Hematopoietic multipotent progenitor cell treated with erythropoietin and hydrocortisone succinate and interleukin-3 and kit ligand, for 4 days (in vitro differentiated cells): Measurements from ENCODE around the gene CUBN.

Source experiments
- DNase-seq: peaks from one replicate; pipeline ENCODE4 v3.0.0-alpha.2; 2015

CUBN gene

DNA sequence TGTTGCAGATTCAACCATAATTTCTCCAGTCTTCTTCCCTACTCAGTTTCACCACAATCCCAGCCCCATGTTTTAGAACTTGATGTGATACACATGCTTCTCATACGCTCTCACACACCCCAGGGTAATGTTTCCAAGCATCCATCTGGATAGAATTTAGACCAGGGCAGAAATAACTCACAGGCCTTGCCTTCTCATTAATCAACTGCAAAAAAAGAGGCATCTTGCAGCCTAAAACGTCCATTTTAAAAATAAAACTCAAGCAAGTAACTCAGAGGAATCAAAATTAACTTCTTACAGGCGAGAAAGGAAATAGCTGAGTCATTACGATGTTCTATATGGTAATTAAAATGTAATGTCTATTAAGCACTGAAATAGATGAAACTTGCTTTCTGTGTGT is 185.2 kb downstream of the CUBN start:
- DNase-seq: no peak

DNA sequence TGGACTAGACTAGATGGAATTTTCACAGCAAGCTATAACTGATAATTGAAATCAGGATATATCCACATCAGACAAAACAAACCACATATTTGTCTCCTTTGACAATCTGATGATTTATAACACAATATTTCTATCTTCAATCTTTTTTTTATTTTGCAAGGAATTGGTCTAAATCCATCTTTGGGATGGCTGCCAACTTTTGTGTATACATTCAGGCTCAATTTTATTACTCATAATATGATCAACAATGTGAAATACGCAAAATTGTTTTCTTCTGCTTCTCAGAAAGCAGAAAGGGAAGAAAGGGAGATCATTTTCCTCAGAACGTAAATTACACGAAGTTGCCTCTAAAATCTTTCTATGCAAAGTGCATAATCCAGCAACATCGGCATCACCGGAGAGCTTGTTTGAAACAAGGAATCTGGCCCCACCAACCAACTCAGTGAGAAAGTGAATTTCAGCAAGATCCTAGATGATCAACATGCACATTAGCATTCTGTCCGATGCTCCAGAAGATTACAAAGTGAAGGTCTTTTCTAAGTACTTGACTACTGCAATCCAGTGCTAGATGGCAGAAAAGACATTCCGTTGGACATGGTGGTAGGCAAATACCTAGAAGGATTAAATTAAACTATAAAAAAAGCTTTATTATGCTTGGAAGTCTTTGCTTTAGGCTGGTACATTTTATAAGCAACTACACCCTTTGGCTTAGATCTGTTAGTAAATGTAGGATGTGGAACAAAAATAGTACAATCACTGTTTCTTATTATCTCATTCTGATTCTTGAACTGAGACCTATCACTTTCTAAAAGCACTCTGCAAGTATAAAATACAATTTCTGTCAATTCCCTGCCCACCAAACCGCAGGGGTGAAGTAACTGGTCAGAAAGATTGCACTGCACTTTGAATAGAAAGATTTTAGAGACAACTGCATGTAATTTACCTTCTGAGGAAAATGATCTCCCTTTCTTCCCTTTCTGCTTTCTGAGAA is 186.0 kb downstream of the CUBN start:
- no peak for DNase-seq

DNA sequence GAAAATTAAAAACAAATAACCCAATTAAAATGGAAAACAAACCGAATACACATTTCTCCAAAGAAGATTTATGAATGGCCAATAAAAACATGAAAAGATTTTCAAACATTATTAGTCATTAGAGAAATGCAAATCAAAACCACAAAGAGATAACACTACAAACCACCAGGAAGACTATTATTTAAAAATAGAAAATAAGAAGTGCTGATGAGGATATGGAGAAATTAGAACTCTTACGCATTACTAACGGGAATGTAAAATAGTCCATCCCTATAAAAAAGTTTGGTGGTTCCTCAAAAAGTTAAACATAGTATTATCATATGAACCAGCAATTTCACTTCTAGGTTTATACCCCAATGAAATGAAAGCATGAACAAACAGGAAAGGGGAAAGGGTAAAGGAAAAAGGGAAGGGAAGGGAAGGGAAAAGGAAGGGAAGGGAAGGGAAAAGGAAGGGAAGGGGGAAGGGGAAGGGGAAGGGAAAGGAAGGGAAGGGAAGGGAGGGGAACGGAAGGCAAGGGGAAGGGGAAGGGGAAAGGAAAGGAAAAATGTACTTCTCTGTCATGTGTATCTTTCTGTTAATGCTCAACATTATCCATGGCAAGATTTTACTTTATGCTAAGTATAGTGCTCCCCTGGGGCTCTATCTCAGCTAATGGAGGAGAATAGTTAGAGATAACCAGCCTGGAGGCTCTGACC is 187.1 kb downstream of the CUBN start:
- no peak for DNase-seq

DNA sequence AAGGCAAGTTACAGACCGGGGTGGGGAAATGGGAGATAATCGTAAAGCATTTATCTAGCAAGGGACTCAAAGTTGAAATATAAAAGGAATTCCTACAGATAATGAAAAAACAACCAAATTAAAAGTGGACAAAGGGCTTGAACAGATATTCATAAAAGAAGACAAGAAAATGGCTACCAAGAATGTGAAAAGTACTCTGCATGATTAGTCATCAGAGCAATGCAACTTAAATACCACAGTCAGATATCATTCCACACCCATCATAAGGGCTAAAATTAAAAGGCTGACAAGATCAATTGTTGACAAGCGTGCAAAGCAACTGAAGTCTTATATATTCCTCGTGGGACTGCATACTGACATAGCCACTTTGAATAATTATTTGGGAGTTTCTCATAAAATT is 187.7 kb downstream of the CUBN start:
- no peak for DNase-seq

DNA sequence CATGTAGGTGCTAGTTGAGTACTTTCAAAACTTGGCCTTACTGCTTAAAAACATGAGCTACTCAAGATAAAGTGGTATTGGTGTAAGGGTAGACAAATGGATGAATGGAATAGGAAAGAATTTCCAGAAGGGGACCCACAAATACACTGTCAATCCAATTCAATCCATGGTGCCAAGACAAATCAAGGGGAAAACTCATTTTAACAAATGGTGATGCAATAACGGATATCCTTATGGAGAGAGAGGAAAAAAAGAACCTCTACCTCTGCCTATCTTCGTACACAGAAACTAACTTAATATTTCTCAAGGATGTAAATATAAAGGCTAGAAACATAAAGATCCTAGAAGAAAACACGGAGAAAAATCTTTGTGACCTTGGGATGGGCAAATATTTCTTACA is 188.5 kb downstream of the CUBN start:
- DNase-seq: no peak

DNA sequence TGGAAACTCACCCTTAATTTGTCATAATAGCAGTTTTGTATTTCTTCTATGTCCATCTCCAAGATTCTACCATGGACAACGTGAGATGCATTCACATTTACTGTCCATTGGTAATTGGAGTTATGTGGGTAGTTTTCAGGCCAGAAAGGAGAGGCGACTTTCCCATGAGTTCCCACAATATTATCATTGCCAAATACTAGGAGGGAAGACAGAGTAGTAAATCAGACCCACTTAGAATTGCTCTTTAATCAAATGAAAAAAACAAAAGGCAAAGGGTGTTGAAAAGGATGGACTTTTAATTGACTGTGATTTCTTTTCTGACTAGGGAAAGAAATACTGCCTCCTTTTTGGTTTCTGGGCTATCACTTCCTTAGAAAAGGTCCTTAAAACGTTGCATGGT is 190.7 kb downstream of the CUBN start:
- no peak for DNase-seq

DNA sequence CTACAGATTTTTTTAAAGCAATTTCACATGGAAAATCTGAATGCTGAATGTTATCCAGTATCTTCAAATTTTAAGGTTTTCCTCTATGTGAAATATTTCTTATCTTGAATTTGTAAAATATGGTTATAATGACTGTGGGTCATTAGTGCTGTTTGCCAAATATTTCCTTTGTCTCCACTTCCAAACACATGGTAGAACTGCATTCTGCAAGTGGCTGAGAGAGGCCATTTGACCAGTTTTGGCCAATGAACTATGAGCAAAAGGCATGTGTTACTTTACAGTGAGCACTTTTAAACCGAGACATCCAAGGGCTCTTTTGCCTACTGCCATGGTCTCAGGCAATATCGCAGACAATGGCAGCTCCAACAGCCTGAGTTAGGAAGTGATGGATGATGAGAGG is 195.2 kb downstream of the CUBN start:
- no peak for DNase-seq

DNA sequence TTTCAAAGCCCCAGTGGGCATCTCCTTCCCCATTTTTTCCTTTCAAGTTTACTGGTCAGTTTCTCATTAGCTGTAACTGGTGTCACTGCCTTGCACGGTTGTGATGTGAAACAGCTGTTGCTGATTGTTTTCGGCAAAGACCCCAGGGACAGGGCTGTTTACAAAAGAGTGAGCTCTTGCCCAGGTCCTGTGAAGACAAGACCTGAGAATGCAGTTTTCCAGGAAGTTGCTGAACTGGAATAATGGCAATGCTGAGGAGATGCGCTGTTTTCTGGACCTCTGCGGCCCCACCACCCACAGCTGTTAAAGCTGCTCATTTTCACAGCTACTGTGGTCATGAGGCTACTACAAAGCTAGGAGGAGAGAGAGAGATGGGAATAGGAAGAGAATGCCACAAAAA is 195.8 kb downstream of the CUBN start:
- DNase-seq: no peak

DNA sequence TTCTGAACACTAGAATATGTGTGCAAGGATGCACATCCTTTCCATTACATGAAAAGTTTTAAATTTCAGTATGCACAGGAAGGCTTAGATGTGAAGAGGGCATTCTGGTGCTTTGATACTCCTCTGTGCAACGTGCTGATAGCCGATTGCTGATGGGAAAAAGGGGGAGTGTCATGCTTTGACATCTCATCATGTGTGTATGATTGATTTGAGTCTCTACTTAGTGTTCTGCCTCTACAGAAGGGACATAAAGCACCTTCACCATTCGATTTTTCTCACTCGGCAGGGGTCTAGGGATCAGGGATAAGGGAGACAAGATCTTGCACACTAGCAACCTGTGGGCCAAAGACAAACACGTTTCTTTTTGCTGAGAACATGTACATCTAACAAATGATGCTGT is 197.7 kb downstream of the CUBN start:
- DNase-seq: no peak

DNA sequence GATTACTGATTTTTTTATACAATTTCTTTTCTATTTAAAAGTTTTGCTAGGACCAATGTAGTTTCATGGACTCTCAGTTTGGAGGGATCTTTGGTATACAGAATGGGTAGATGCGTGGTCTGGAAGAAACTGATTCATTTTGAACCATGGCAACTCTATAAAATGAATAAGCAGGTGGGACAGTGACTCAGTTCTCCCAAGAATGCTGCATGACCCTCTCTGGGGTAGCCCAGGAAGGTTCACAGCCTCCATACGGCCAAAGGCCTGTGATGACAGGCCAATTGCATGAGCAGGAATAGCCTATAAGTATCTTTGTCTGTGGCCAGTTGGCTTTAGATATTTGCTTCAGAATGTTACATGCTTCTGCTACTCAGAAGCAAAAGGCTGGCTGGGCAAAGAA is 199.1 kb downstream of the CUBN start:
- DNase-seq: no peak

DNA sequence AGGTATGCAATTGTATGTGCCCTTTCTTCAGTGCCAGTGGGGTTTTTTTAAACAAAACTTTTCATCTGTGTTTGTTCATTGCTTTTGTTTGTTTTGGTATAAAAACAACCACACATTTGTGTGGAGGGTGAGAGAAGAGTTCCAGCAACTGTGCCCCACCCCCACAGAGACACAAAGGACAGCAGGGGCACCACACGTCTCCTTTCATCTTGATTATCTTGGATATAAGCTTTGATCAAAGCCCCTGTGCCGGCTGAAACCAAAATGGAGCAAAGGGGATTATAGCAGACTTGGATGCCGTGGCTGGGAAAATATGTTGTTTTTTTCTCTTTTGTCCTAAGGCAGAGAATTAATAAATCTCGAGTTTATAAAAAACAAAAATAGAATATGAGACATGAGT is 200.5 kb downstream of the CUBN start:
- DNase-seq: no peak

DNA sequence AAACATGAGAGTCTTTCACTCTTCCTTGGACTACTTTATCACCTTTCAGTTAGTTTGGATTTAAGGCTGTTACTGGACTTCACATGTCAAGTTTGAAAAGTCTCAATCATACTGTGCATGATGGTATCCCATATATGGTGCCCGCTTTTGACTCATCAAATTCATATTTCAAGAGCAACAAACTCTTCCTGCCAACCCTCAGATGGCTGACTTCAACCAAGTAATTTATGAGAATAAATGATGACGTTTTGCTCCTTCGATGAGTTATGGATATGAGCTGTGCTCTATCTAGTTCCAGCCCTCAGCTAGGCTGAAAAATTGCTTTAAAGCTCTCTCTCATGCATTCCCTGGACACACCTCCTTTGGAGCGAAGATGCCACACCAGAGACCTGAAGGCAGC is 202.1 kb downstream of the CUBN start:
- no peak for DNase-seq

DNA sequence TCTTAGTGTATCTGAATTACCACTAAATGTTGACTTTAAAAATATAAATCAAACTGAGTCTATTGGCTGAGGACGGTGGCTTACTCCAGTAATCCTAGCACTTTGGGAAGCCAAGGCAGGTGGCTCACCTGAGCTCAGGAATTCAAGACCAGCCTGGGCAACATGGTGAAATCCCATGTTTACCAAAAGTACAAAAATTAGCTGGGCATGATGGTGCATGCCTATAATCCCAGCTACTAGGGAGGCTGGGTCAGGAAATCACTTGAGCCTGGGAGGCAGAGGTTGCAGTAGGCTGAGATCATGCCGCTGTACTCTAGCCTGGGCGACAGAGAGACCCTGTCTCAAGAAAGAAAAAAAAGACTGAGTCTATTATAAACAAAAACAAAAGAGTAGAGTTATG is 205.9 kb downstream of the CUBN start:
- DNase-seq: no peak

DNA sequence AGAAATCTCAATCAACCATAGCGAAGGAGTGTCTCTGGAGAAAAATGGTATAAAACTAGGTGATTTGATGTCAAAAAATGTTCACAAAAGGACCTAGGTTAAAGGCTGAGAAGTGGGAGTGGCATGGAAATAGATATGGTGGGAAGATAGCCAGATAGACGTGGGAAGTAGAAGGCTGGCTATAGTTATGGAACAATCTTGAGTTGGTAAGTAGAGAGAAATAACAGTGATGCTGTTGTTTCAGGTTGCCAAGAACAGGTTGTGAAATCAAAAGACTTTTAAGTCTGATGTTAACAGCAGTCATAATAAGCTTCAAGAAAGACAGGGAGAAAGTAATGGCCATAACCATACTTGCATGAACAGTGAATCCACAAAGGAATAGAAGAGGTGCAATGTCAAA is 206.3 kb downstream of the CUBN start:
- no peak for DNase-seq

DNA sequence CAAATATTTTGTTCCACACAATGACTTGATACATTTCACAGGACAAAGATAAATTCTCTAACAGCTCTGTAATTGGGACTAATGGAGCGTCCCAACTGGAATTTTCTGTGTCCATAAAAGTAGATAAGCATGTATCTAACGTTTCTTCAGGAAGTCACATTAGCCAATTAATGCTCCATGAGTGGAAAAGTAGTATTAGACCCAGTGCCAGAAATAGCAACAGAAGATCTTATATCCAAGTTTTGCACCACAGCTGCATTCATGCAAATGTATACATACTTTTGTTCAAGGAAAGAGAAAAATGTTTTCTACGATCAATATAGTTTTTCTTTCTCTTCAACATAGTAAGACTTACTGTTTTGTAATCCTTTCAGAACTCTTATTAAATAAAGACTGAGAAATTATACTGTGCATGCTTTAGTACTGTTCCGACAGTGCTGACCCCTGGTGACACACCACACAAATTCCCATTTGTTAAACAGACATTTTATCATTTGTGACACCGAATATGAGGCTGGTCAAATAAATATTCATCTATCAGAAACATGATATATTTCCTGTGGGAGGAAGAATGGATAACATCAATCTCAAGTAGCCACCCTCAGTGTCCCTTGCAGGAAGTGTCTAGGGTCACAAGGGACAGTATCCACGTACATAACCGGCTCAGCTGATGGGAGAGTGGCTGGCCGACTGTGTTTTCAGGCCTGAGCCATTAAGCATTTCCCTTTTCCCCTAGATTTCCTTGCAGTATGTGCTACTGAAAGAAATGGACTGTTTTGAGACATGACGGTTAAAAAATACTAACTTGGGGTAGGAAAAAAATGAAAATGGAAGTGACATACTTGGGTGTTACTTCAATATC is 210.3 kb downstream of the CUBN start:
- DNase-seq: no peak

DNA sequence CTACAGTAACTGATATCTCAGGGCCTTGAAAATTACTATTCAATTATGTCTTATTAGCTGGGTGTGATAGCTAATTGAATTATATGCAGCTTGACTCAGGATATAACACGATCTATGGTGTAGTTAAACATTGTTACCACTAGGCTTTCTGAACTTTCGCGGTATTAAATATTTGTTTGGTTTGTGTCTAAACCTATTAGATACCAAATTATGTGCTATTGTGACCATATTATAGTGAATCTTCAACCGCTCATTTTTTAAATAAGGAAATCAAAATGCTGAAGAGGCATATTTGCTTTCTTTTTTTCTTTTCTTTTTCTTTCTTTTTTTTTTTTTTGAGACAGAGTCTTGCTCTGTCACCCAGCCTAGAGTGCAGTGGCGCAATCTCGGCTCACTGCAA is 213.1 kb downstream of the CUBN start:
- no peak for DNase-seq

DNA sequence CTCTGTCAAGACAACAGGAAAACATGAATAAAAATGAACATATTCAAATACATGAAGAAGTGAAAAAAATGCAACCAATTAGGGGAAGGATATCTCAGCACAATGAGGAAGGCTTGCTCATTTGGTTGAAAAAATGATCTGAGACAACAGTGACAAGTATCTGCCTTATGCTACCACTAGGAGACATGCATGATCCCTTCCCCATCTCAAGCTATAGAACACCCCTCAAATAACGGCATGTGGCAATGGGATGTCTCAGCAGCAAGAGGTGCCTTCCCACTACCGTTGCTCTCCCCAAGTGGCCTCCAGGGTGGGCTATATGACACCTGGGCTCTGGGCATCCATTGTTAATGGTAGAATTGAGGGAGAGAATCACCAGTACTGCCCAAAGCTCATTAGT is 214.3 kb downstream of the CUBN start:
- peak; percentile 42 for DNase-seq

DNA sequence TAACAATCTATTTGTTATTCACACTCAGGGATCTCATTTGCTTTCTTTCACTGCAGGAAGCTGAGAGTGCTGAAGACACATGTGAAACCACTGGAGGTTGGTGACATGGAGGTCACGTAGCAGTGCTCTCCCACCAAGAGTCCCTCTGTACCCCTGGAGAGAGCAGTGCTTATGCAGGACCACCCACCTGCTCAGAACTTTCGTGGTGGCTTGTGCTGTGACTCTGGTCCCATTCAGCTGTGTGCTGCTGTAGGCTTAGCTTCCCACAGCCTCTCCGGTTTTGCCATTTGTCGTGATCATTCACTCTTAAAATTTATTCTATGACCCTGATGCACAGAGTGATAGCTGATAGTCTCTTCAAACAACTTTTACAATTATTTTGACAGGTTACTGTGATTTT is 216.3 kb downstream of the CUBN start:
- no peak for DNase-seq

DNA sequence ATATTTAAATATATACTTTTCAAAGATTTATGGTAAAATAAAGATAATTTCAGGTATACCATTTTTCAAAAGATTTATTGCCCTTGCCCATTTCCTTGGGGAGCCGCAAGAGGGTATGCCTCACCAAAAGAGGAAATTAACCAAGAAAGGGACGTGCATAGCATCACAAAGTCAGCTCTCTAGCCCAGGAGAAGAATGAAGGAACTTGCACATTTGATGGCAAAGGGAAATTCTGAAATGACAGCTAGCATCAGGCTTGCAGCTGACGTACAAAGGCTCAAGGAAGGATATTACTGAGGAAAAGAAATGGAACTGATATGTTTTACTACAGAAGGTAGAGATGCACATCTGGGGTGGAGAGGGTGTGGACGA is 218.8 kb downstream of the CUBN start:
- DNase-seq: peak; percentile 70

DNA sequence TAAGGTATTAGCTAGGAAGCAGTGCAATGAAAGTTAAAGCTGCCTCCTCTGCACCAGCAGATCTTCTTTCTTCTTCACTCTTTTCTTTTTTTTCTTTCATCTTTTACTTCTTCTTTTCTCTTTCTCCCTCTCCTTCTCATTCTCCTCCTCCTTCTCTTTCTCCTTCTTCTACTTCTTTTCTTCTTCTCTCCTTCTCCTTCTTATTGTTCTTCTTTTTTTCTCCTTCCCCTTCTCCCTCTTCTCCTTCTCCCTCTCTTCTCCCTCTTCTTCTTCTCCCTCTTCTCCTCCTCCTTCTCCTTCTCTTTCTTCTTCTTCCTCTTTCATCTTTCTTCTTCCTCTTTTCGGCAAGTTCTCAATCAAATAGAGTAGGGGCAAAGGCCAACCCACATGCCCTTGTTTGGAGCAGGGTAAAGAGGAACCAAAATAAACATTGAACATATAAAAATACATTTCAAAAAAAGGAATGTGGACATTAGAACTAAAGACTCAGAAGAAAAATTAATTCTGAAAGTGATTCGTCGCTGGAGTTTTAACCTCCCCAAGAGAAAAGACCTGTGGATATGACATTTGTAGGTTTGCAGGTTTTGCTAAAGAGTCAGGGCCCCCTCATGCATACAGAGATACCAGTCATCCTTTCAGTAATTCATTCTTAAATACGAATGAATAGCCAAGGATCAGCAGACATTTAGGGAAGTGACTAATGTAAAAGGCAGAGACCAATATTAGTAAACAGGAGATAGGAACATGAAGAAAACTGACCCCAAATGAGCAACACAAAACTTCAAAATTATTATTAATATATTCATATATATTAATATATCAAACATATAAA is 219.4 kb downstream of the CUBN start:
- peak; percentile 61 for DNase-seq

DNA sequence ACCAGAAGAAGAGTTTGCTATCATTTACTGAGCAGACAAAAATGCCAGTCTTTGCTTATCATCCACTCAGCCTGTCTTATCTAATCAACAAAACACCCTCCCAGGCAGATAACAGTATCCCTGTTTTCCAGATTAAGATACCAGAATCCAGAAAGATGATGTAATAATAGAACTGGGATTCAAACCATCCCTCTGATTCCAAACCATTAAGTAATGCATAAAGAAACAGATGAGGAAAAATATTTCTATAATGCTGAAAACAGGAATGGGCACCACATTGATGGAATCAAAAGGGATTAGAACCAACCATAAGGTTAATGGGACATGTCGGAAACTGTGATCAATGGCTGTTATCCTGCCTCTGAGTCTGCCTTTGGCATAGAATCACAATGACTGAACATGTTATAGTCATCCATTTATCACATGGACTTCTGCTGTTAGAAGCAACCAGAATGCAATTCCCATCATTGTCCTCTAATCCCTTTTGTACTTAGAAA is 220.3 kb downstream of the CUBN start:
- no peak for DNase-seq

DNA sequence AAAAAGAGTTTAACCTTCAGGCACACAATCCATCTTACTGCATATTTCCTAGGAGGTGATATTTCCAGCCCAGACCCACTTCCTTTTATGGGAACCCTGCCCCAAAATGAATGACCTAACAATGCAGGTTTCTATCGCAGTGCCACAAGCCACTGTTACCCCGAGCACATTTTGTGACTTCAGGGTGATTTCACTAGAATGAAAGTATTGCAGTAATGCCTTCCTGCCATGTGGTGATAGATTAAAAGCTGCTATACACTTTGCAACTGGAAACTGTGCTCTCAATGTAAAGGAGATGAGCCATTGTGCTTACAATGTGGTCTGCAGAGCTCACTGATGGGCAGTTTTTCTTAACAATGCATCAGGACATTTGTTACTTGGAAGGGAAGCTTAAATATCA is 221.9 kb downstream of the CUBN start:
- DNase-seq: peak; percentile 50
